GM21447 (cell line): ENCODE data around the gene ACOT2.
"Not testable (repeated sequence)": the region's sequence is repeated elsewhere in the genome, so short reads cannot be mapped to it uniquely, and the experiment has no call there.

Experiments
- ATAC-seq: cut with Tn5 transposase; IDR thresholded peaks from one replicate; pipeline ENCODE4 v1.9.1; 2021; ENCODE audit not compliant: unreplicated experiment

Gene ACOT2, protein sequence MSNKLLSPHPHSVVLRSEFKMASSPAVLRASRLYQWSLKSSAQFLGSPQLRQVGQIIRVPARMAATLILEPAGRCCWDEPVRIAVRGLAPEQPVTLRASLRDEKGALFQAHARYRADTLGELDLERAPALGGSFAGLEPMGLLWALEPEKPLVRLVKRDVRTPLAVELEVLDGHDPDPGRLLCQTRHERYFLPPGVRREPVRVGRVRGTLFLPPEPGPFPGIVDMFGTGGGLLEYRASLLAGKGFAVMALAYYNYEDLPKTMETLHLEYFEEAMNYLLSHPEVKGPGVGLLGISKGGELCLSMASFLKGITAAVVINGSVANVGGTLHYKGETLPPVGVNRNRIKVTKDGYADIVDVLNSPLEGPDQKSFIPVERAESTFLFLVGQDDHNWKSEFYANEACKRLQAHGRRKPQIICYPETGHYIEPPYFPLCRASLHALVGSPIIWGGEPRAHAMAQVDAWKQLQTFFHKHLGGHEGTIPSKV

DNA sequence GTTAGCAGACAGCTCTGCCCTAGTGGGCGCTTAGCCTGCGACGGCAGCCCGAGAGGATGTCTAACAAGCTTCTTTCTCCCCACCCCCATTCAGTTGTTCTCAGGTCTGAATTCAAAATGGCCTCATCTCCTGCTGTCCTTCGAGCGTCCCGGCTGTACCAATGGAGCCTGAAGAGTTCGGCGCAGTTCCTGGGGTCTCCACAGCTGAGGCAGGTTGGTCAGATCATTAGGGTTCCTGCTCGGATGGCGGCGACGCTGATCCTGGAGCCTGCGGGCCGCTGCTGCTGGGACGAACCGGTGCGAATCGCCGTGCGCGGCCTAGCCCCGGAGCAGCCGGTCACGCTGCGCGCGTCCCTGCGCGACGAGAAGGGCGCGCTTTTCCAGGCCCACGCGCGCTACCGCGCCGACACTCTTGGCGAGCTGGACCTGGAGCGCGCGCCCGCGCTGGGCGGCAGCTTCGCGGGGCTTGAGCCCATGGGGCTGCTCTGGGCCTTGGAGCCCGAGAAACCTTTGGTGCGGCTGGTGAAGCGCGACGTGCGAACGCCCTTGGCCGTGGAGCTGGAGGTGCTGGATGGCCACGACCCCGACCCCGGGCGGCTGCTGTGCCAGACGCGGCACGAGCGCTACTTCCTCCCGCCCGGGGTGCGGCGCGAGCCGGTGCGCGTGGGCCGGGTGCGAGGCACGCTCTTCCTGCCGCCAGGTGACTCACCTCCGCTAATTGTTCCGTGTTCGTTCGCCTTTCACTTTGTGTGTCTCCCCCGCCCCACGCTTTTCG is at the start of gene ACOT2:
Gene ACOT2, plus strand, starts transcription at position 29 of the 774 bp plus-strand sequence. Its CDS starts 28 bp downstream, at position 57.
- peak; percentile 58 for ATAC-seq

DNA sequence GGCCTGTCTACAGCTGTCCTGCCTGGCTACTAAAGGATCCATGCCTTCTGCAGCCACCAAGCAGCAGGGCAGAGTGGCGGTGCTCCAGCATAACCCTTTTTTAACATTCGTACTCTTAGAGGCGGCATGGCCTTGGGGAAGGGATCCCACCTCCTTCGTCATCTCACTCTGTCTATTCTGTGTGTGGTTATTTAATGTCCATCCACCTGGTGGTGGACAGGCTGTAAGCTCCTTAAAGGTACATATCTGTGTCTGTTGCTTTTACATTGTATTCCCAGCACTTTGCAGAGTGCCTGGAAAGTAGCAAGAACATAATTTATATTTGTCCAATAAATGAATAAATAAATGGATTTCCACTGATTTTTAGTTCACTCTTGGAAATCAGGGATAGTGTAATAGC is 47.8 kb upstream of the ACOT2 start:
- no peak for ATAC-seq

GRCh38 chr14:73524493-73524892 is 44.5 kb upstream of the ACOT2 start:
- ATAC-seq, result no peak

DNA sequence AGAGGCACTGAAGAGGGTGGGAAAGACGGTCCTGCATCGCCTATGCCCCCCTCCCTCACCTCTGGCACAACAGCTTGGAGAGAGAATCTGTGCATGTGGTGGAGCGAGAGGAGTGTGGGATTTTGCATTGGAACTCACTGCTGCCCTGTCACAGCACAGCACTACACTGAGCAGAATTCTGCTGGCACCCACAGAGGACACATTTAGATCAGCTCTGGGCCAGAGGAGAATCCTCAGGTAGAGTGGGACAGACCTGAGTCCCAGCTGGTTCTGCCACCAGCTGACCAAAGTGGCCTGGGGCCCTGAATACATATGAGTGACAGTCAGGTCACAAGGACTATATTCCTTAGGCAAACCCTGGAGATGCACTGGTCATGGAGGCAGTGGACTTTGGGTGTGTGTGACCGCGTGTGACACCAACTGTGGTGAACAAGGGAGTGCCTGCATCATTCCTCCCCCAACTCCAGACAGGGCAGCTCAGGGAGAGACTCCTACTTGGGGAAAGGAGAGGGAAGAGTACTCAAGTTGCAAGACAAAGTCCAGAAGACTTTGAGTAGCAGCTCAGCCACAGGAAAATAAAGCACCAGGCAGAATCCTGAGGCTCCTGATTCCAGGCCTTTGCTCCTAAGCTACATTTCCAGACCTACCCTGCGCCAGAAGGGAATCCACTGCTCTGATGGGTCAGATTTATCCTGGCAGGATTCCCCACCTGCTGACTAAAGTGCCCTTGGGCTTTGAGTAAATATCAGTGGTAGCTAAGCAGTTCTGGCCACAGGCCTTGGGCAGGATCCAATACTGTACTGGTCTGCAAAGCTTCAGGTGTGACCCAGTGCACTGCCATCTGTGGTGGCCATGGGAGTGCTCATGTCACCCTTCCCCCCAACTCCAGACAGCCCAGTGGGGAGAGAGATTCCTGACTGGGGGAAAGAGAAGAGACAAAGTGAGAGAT is 42.7 kb upstream of the ACOT2 start:
- ATAC-seq, result no peak

- ATAC-seq, result not testable (repeated sequence)
Observed at GRCh38 chr14:73529356-73529755, 39.7 kb upstream of the ACOT2 start.

- not testable (repeated sequence) for ATAC-seq
Observed at GRCh38 chr14:73531971-73532370, 37.0 kb upstream of the ACOT2 start.

DNA sequence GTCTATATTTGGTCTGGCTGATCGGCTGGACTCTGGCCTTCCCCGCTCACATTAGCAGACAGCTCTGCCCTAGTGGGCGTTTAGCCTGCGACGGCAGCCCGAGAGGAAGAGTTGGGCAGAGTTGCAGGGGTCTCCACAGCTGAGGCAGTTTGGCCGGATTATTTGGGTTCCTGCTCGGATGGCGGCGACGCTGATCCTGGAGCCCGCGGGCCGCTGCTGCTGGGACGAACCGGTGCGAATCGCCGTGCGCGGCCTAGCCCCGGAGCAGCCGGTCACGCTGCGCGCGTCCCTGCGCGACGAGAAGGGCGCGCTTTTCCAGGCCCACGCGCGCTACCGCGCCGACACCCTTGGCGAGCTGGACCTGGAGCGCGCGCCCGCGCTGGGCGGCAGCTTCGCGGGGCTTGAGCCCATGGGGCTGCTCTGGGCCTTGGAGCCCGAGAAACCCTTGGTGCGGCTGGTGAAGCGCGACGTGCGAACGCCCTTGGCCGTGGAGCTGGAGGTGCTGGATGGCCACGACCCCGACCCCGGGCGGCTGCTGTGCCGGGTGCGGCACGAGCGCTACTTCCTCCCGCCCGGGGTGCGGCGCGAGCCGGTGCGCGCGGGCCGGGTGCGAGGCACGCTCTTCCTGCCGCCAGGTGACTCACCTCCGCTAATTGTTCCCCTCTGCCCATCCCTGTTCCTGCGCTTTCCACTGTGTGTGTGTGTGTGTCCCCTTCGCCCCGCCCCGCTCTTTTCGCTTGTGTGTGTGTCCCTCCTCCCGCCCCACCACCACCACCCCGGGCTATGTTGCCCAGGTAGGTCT is 31.6 kb upstream of the ACOT2 start:
- not testable (repeated sequence) for ATAC-seq

- not testable (repeated sequence) for ATAC-seq
Observed at GRCh38 chr14:73539017-73539416, 30.0 kb upstream of the ACOT2 start.

DNA sequence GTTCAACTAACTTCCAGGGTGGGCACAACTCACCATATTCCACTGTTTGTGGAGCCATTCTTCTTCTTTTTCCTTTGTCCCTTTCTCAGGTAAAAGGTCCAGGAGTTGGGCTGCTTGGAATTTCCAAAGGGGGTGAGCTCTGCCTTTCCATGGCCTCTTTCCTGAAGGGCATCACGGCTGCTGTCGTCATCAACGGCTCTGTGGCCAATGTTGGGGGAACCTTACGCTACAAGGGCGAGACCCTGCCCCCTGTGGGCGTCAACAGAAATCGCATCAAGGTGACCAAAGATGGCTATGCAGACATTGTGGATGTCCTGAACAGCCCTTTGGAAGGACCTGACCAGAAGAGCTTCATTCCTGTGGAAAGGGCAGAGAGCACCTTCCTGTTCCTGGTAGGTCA is 26.1 kb upstream of the ACOT2 start:
- not testable (repeated sequence) for ATAC-seq

DNA sequence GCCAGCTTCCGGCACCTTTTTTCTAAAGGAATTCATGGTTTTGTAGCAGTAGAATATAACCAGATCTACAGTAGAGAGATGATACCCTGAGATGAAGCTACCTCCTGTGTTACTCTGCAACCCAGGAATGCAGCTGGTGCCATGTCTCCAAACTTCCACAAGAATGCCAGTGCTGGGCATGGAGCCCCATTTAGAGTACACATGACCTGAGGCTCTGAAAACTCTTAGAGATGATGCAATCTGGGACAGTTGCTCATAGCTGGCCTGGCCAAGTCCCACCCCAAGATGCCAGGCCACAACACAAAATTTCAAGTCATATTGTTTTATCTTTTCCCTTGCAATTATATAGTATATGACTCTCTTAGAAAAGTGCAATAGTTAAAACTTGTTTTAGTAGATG is 23.7 kb upstream of the ACOT2 start:
- ATAC-seq, result not testable (repeated sequence)

DNA sequence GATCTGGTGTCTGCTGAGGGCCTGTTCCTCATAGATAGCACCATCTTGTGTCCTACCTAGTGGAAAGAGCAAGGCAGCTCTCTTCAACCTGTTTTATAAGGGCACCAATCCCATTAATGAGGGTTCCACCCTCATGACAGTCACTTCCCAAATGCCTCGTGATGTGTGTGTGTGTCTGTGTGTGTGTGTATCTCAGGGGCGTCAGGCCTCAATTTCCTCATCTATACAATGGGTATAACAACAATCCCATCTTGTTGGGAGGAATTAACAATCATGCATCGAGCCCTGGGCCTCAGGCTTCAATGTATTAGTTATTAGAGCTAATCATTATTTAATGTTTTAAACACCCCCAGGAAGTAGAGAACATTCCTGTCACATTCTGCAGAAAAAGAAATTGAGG is 19.9 kb upstream of the ACOT2 start:
- not testable (repeated sequence) for ATAC-seq

- not testable (repeated sequence) for ATAC-seq
Observed at GRCh38 chr14:73549889-73550524, 19.0 kb upstream of the ACOT2 start.

DNA sequence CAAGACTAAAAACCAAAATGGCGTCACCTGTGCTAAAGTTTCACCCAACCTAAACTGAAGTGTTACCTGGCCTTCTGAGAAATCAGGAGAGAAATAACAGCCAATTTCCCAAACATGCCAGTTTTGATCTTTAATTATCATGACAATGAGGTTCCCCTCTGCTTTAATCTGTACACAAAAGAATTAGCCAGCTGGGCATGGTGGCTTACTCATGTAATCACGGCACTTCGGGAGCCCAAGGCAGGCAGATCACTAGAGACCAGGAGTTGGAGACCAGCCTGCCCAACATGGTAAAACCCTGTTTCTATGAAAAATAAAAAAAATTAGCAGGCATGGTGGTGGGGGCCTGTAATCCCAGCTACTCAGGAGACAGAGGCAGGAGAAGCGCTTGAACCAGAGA is 15.2 kb upstream of the ACOT2 start:
- ATAC-seq, result no peak

DNA sequence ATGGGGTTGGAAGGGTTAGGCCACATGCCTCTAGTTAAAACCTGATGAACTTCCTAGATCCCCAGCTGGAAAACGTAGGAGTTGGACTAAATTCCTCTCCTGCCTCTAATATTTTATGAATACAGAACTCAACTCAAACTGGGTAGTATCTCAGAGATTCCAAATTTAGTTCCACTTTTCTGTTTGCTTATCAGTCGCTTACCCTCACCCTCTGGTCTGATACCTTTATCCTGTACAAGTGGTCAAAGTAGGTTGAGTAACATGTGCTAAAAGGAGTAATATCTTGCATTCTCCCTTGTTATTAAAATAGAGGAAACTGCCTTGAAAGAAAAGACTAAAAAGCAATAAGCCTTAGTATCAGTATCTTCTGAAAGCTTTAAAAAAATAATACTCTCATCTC is 11.8 kb upstream of the ACOT2 start:
- not testable (repeated sequence) for ATAC-seq

DNA sequence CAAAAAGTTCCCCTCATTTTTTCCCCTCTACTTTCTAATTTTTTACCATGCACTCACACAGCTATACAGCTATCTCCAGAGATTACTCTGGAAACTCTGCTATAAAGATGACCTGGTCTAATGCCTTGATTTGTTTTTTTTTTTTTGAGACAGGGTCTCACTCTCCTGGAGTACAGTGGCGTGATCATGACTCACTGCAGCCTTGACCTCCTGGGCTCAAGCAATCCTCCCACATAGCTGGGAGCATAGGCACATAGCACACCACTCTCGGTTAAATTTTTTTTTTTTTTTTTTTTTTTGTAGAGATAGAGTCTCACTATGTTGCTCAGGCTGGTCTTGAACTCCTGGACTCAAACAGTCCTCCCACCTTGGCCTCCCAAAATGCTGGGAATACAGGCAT is 10.8 kb upstream of the ACOT2 start:
- ATAC-seq, result not testable (repeated sequence)

DNA sequence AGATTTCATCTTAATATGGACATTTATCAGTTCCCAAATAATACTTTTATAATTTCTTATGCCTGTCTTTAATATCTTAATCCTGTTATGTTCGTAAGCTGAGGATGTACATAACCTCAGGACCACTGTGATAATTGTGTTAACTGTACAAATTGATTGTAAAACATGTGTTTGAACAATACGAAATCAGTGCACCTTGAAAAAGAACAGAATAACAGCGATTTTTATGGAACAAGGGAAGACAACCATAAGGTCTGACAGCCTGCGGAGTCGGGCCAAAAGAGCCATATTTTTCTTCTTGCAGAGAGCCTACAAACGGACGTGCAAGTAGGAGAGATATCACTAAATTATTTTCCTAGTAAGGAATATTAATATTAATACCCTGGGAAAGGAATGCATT is 6.8 kb upstream of the ACOT2 start:
- not testable (repeated sequence) for ATAC-seq

GRCh38 chr14:73562696-73563095 is 6.3 kb upstream of the ACOT2 start:
- ATAC-seq, result not testable (repeated sequence)

DNA sequence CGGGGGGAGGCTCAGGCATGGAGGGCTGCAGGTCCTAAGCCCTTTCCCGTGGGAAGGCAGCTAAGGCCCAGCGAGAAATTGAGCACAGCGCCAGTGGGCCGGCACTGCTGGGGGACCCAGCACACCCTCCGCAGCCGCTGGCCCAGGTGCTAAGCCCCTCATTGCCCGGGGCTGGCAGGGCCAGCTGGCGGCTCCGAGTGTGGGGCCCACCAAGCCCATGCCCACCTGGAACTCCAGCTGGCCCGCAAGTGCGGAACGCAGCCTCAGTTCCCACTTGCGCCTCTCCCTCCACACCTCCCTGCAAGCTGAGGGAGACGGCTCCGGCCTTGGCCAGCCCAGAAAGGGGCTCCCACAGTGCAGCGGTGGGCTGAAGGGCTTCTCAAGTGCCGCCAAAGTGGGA is 2.6 kb upstream of the ACOT2 start:
- ATAC-seq, result not testable (repeated sequence)

GRCh38 chr14:73566935-73567334 is 2.1 kb upstream of the ACOT2 start:
- ATAC-seq, result not testable (repeated sequence)
